Stimulated activated CD8-positive, alpha-beta memory T cell treated with anti-CD3 and anti-CD28 coated beads, Interleukin-12 subunit alpha, Interleukin-12 subunit beta, amount 100 ng/mL, for 1 hour (primary cell): ENCODE data around the gene GPA33.

Source experiments
- DNase-seq: peaks from one replicate; pipeline ENCODE4 v3.0.0-alpha.2; 2020; ENCODE audit warnings: low read depth

Gene GPA33

GRCh38 chr1:167090314-167090942 is at the start of gene GPA33:
Gene GPA33 (minus strand): TSS chr1:167090377. CDS start chr1:167090287, 90 bp downstream.
- DNase-seq, result no peak

GRCh38 chr1:167138703-167139102 is 48.5 kb upstream of the GPA33 start:
- DNase-seq, result no peak

GRCh38 chr1:167137793-167138510 is 47.8 kb upstream of the GPA33 start:
- no peak for DNase-seq

- DNase-seq, result no peak
Measured at GRCh38 chr1:167137332-167137781, 47.2 kb upstream of the GPA33 start.

- DNase-seq, result no peak
Measured at GRCh38 chr1:167136806-167137205, 46.6 kb upstream of the GPA33 start.

GRCh38 chr1:167136191-167136614 is 46.0 kb upstream of the GPA33 start:
- DNase-seq, result no peak

GRCh38 chr1:167135281-167135840 is 45.2 kb upstream of the GPA33 start:
- no peak for DNase-seq

- no peak for DNase-seq
Measured at GRCh38 chr1:167132301-167133010, 42.3 kb upstream of the GPA33 start.

- DNase-seq, result no peak
Measured at GRCh38 chr1:167130829-167131510, 40.8 kb upstream of the GPA33 start.

- DNase-seq, result no peak
Measured at GRCh38 chr1:167128261-167129227, 38.4 kb upstream of the GPA33 start.

- DNase-seq, result no peak
Measured at GRCh38 chr1:167127661-167128060, 37.5 kb upstream of the GPA33 start.

- no peak for DNase-seq
Measured at GRCh38 chr1:167127236-167127635, 37.1 kb upstream of the GPA33 start.

- no peak for DNase-seq
Measured at GRCh38 chr1:167126811-167127210, 36.6 kb upstream of the GPA33 start.

- no peak for DNase-seq
Measured at GRCh38 chr1:167126317-167126716, 36.1 kb upstream of the GPA33 start.

GRCh38 chr1:167122568-167122967 is 32.4 kb upstream of the GPA33 start:
- DNase-seq, result no peak

- no peak for DNase-seq
Measured at GRCh38 chr1:167122121-167122480, 31.9 kb upstream of the GPA33 start.

GRCh38 chr1:167121375-167122120 is 31.4 kb upstream of the GPA33 start:
- DNase-seq, result peak; percentile 4

- no peak for DNase-seq
Measured at GRCh38 chr1:167120899-167121298, 30.7 kb upstream of the GPA33 start.

GRCh38 chr1:167119696-167120095 is 29.5 kb upstream of the GPA33 start:
- no peak for DNase-seq

GRCh38 chr1:167118188-167118587 is 28.0 kb upstream of the GPA33 start:
- no peak for DNase-seq
